H1 (cell line): ENCODE measurements around the gene COL11A2. TPM values are rescaled to one million over a fixed set of nuclear protein-coding genes. Genes with fewer than 3 reads are reported as not detected.

ENCODE experiments used
- polyA plus RNA-seq, 7 experiments: library from polyadenylated mRNA; depleted of rRNA in 3 of 7; stranded (reverse) in 5 of 7; unstranded in 2 of 7; fragments of >200 nt in 5 of 7; fragments of 200-250 nt in 2 of 7; gene quantifications; 1 replicate in 5 of 7; 2 replicates in 1 of 7; 4 replicates in 1 of 7; pipeline versions ENCODE4 v1.2.1 to v1.2.3, GENCODE V29; 2011 to 2013; ENCODE audit warnings: missing spikeins in 2 of 7, mixed read lengths in 2 of 7
- total RNA-seq: library from RNA; stranded (reverse); fragmentation: NEBNext Ultra II Directional; extraction: Animal tissue kit (Norgen Biotek cat#: 25700); gene quantifications from 2 replicates; pipeline ENCODE4 v1.2.1, GENCODE V29; 2021
- TF ChIP-seq, protein P1 (sequence below), 3 experiments: IDR thresholded peaks; 1 replicate in 2 of 3; 2 replicates in 1 of 3; pipeline versions ENCODE4 v1.5.1 to v1.6.1; 2011; ENCODE audit warnings: low read length in 3 of 3, mild to moderate bottlenecking in 3 of 3, inconsistent platforms in 2 of 3, low read depth in 1 of 3, moderate library complexity in 1 of 3; ENCODE audit not compliant: insufficient read depth in 1 of 3; ENCODE audit errors: control extremely low read depth in 1 of 3

Gene COL11A2
- total and polyA plus RNA-seq, 2 of the 8 experiments (the other 6 are each of a cell fraction or from before 2014, with no cell fraction given) = 2.8 to 3.8 TPM

DNA sequence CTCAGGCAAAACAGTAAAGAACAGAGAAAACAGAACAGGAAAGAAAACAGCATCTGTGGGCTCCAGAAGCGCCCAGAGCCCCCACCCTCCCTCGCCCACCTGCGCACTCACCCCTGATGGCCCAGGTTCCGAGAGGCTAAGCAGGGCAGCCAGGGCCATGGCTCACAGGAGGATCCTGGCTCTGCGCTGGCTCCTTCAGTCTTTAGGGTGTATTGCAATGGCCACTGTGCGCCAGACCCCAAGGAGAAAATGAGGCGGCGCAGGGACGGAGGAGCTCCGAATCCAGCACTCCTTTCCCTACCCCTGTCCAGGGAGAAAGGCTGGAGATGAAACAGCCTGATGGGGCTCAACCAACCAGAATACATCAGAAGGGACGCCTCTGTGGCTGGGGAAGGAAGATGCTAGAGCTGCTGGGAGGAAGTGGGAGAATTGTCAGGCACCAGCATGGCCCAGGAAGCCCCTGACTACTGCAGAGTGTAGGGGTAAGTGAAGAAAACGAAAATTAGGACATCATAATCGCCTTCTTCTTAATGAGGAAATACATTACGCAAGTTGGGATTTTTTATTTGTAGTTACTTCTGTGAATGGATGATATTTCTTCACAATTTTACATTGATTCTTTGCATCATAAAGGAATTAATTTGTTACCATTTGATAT lies 49.0 kb downstream of the COL11A2 start (continued):
- TF ChIP-seq, protein P1, sequence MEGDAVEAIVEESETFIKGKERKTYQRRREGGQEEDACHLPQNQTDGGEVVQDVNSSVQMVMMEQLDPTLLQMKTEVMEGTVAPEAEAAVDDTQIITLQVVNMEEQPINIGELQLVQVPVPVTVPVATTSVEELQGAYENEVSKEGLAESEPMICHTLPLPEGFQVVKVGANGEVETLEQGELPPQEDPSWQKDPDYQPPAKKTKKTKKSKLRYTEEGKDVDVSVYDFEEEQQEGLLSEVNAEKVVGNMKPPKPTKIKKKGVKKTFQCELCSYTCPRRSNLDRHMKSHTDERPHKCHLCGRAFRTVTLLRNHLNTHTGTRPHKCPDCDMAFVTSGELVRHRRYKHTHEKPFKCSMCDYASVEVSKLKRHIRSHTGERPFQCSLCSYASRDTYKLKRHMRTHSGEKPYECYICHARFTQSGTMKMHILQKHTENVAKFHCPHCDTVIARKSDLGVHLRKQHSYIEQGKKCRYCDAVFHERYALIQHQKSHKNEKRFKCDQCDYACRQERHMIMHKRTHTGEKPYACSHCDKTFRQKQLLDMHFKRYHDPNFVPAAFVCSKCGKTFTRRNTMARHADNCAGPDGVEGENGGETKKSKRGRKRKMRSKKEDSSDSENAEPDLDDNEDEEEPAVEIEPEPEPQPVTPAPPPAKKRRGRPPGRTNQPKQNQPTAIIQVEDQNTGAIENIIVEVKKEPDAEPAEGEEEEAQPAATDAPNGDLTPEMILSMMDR (IDR thresholded peaks at IDR 0.05; ENCODE audit: control extremely low read depth in 1 of 3, insufficient read depth in 1 of 3, low read depth in 1 of 3, low read length in 3 of 3) = peak; percentile 30 to 58 (median 54); a peak in 3 of 4 replicates
